Lower leg skin (tissue), 3 donors: ENCODE results near the gene TRAF2.

ENCODE experiments used
- CTCF ChIP-seq, 3 donors: fragments of 450-650 bp; IDR thresholded peaks; one replicate each; pipeline ENCODE4 v1.5.1; 2016; ENCODE audit warnings: antibody characterized with exemption in 3 of 3, mild to moderate bottlenecking in 3 of 3, moderate library complexity in 2 of 3
- POLR2A ChIP-seq, 2 donors: fragments of 450-650 bp; IDR thresholded peaks; one replicate each; pipeline ENCODE4 v1.6.1; 2016 to 2017; ENCODE audit warnings: antibody characterized with exemption in 2 of 2, mild to moderate bottlenecking in 1 of 2, moderate library complexity in 1 of 2

GRCh38 chr9:136855461-136856078 lies 30.7 kb upstream of the TRAF2 start:
- no peak for TF ChIP-seq CTCF (IDR thresholded peaks at IDR 0.05)
- TF ChIP-seq POLR2A (IDR thresholded peaks at IDR 0.05): no peak
